Measurements from ENCODE around the gene NDUFB10. TPM values are rescaled to one million over a fixed set of nuclear protein-coding genes. Genes with fewer than 3 reads are reported as not detected.

The NDUFB10 gene
- polyA plus RNA-seq, 1 donor from 2014 or later: 217 TPM

DNA sequence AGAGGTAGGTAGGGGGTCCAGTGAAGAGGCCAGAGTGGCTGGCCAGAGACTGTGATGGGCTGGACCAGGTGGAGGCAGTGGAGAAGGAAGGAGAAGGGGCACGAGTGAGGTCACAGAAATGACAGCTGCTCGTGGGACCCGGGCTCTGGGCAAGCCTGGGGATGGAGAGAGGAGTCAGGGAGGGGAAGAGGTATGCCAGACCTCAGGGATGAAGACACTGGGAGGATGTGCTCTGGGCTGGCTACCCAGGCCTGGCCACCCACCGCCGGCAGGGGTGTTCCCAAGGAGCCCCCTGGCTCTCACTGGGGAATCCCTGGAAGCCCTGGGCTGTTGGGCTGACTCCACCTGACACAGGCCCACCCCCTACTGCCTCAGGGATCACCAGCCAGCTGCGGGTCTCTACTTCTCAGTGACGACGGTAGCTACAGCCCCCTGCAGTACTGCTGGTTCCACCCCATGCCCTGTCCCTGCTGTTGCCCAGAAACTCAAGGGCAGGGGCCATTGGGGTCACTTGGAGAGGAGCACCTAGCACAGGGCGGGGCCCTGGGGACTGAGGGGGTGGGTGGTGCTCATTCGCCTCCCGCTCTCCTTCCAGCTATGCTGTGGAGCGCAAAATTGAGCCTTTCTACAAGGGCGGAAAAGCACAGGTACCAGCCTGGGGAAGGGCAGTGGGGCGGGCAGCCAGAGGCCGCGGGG lies 14.3 kb downstream of the NDUFB10 start:
- Histone ChIP-seq H3K9me2 (ENCODE audit: insufficient read depth, low read length) (no peaks in the 10 kb centered on the region), H3K27me3 (ENCODE audit: insufficient read depth, low read depth, low read length) (peaks cover 4% of the 10 kb centered on the region), H3K36me3 (ENCODE audit: insufficient read depth, low read length) (no peaks in the 10 kb centered on the region), H3K4me3 (ENCODE audit: low read length) (no peak overlapping the region), H3F3A (ENCODE audit: insufficient read depth, low read length, poor library complexity, severe bottlenecking) (no peaks in the 10 kb centered on the region), H3K27ac (ENCODE audit: low read length) (no peak overlapping the region), H4K20me1 (ENCODE audit: insufficient read depth) (no peaks in the 10 kb centered on the region), H3K4me2 (ENCODE audit: low read length) (no peak overlapping the region), H3K9me3 (ENCODE audit: low read length) (no peaks in the 10 kb centered on the region), H3K9ac (ENCODE audit: low read length) (no peak overlapping the region), H3K79me2 (replicated peaks; ENCODE audit: insufficient read depth, low read length) (peaks cover 5% of the 10 kb centered on the region), H2AFZ (ENCODE audit: low read depth, low read length) (no peak overlapping the region)
- TF ChIP-seq SMC3 (conservative IDR thresholded peaks at IDR 0.05; ENCODE audit: poor library complexity): no peak
- no peak for TF ChIP-seq REST (IDR thresholded peaks at IDR 0.05; ENCODE audit: borderline replicate concordance)
- no peak for TF ChIP-seq POLR2AphosphoS5 (IDR thresholded peaks at IDR 0.05)
- TF ChIP-seq EZH2 (IDR thresholded peaks at IDR 0.05; ENCODE audit: borderline replicate concordance, insufficient read depth, low read length, poor library complexity, severe bottlenecking): no peak
- no peak for TF ChIP-seq RAD21 (conservative IDR thresholded peaks at IDR 0.05)
- TF ChIP-seq MXI1 (conservative IDR thresholded peaks at IDR 0.05; ENCODE audit: poor library complexity, severe bottlenecking): no peak
- no peak for TF ChIP-seq EP300 (conservative IDR thresholded peaks at IDR 0.05; ENCODE audit: poor library complexity, severe bottlenecking)
- TF ChIP-seq, protein P1, sequence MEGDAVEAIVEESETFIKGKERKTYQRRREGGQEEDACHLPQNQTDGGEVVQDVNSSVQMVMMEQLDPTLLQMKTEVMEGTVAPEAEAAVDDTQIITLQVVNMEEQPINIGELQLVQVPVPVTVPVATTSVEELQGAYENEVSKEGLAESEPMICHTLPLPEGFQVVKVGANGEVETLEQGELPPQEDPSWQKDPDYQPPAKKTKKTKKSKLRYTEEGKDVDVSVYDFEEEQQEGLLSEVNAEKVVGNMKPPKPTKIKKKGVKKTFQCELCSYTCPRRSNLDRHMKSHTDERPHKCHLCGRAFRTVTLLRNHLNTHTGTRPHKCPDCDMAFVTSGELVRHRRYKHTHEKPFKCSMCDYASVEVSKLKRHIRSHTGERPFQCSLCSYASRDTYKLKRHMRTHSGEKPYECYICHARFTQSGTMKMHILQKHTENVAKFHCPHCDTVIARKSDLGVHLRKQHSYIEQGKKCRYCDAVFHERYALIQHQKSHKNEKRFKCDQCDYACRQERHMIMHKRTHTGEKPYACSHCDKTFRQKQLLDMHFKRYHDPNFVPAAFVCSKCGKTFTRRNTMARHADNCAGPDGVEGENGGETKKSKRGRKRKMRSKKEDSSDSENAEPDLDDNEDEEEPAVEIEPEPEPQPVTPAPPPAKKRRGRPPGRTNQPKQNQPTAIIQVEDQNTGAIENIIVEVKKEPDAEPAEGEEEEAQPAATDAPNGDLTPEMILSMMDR (IDR thresholded peaks at IDR 0.05; ENCODE audit: poor library complexity, severe bottlenecking): no peak
- no peak for TF ChIP-seq TAF1 (IDR thresholded peaks at IDR 0.05; ENCODE audit: low read depth)

DNA sequence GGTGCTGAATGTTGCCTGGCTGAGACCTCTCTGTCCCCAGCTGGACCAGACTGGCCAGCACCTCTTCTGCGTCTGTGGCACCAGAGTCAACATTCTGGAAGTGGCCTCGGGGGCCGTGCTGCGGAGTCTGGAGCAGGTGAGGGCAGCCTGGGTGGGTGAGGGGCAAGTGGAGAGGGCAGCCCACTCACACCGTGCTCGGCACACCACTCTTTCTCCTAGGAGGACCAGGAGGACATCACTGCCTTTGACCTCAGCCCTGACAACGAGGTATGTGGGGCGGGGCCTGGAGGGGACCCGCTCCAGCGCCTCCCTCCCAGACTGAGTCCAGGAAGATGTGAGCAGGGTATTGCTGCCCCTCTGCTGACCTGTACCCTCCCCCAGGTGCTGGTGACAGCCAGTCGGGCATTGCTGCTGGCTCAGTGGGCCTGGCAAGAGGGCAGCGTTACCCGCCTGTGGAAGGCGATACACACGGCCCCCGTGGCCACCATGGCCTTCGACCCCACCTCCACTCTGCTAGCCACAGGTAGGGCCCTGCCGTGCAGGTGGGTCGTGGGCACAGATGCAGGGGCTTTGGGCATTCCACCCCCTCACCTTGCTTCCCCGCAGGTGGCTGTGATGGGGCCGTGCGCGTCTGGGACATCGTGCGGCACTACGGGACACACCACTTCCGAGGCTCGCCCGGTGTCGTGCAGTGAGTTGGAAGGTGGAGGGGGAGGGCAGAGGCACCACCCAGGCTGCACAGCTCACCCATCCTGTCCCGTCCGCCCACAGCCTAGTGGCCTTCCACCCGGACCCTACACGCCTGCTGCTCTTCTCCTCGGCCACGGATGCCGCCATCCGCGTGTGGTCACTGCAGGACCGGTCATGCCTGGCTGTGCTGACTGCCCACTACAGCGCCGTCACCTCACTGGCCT lies 15.1 kb downstream of the NDUFB10 start:
- Histone ChIP-seq H3K4me3 (ENCODE audit: low read length) (no peak overlapping the region), H3K9me3 (ENCODE audit: low read length) (no peaks in the 10 kb centered on the region), H3K4me2 (ENCODE audit: low read length) (no peak overlapping the region), H3K9ac (ENCODE audit: low read length) (no peak overlapping the region), H3K79me2 (replicated peaks; ENCODE audit: insufficient read depth, low read length) (peaks cover 5% of the 10 kb centered on the region), H4K20me1 (ENCODE audit: insufficient read depth) (no peaks in the 10 kb centered on the region), H3K9me2 (ENCODE audit: insufficient read depth, low read length) (no peaks in the 10 kb centered on the region), H3K27me3 (ENCODE audit: insufficient read depth, low read depth, low read length) (peaks cover 11% of the 10 kb centered on the region), H3F3A (ENCODE audit: insufficient read depth, low read length, poor library complexity, severe bottlenecking) (no peaks in the 10 kb centered on the region), H3K36me3 (ENCODE audit: insufficient read depth, low read length) (no peaks in the 10 kb centered on the region), H2AFZ (ENCODE audit: low read depth, low read length) (no peak overlapping the region), H3K27ac (ENCODE audit: low read length) (no peak overlapping the region)
- TF ChIP-seq EP300 (conservative IDR thresholded peaks at IDR 0.05; ENCODE audit: poor library complexity, severe bottlenecking) (no peak), REST (IDR thresholded peaks at IDR 0.05; ENCODE audit: borderline replicate concordance) (no peak), TAF1 (IDR thresholded peaks at IDR 0.05; ENCODE audit: low read depth) (no peak), MXI1 (conservative IDR thresholded peaks at IDR 0.05; ENCODE audit: poor library complexity, severe bottlenecking) (no peak), POLR2AphosphoS5 (IDR thresholded peaks at IDR 0.05) (no peak), RAD21 (conservative IDR thresholded peaks at IDR 0.05) (no peak), EZH2 (IDR thresholded peaks at IDR 0.05; ENCODE audit: borderline replicate concordance, insufficient read depth, low read length, poor library complexity, severe bottlenecking) (no peak)
- TF ChIP-seq, protein P1 (IDR thresholded peaks at IDR 0.05; ENCODE audit: poor library complexity, severe bottlenecking): no peak
